Measurements from ENCODE around the gene TMEM63B. TPM values are rescaled to one million over a fixed set of nuclear protein-coding genes. Genes with fewer than 3 reads are reported as not detected.
"Not testable (repeated sequence)": the region's sequence is repeated elsewhere in the genome, so short reads cannot be mapped to it uniquely, and the experiment has no call there.

The TMEM63B gene
- total RNA-seq: 44.5 TPM
- long read RNA-seq, partial matches to known transcripts: 2 of 18 reads
- long read RNA-seq, other reads (novel, unspliced or antisense): 14 of 18 reads

GRCh38 chr6:44127186-44128019 lies at the start of gene TMEM63B, which contains the start of gene MRPL14:
Gene TMEM63B (plus strand): TSS chr6:44127554. CDS start chr6:44134585, 7,031 bp downstream.
Gene MRPL14 (minus strand): TSS chr6:44127452. CDS start chr6:44116611, 10,841 bp downstream.
- ATAC-seq (peak; percentile 97), DNase-seq (ENCODE audit: missing footprints) (peak; percentile 95)
- intact Hi-C loops (cut with DNase I): loop anchor here (2.0 kb wide), 1 partner anchor 21 kb away; no protein-coding TSS in a partner anchor

DNA sequence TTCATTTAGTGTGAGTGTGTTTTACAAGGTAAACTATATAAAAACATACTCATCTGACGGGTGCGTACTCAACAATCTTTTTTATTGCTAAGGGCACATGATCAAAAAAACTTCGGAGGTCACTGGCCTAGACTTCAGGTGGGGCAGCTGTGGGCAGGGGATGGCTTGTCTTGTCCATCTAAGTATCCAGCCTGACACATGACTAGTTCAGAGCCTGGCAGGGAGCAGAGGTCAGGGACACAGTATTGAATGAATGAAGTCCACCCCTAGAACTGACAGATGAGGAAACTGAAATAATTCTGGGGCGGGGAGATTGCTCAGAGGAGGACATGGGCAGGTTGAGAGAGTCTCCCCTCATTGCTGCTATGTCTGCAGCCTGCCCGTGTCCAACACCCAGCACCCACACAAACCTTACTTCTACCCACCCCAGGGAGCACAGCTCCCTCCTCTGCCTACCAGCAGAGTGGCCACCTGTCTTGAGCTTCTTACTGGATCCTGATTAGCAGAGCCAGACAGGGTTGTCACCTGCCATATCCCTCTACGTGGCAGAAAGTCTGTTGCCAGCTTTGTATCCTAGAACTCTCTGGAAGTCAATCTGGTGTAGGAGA lies 49.0 kb upstream of the TMEM63B start:
- no peak for ATAC-seq
- DNase-seq (ENCODE audit: missing footprints): no peak
- intact Hi-C loops (cut with DNase I): loop anchor here (2.0 to 5.0 kb wide), 2 partner anchors 221 to 354 kb away; no protein-coding TSS in a partner anchor

DNA sequence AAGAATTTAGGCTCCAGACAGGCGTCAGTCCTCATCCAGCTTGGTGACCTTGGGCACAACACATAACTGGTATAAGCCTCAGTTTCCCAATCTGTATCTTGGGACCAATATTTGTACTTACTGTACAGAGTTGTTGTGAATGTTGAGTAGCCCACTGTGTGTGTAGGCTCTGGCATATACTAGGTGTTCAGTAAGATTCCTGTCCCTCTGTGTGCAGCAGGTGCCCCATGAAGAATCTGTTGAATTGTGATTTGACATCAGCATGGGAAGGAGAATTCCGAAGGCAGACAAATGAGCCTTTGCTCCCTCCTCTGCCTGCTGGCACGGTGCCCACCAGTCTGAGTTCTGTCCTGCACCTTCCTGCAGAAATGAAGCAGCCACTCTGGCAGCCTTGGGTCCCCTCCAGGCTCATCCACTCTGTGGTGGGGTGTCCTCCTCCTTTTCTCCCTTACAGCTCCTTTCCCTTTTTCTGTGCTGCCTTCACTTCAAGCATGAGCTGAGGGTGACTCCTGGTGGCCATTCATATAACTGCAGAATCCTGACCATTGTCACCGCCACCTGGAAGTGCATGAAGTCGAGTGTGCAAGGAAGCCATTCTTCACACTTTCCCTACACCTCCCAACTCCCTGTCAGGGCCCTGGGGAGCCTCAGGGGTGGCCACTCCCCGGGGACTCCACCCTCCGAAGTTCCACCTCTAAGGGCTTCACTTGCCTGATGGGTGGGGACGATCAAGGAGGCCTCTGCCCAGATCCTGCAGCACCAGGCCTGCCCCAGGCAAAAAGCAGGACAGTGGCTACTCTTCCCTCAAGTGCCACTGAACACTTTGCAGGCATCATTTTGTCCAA lies 48.3 kb upstream of the TMEM63B start:
- ATAC-seq (peak; percentile 17), DNase-seq (ENCODE audit: missing footprints) (no peak)
- intact Hi-C loops (cut with DNase I): loop anchor here (1.0 to 5.0 kb wide), 4 partner anchors 222 to 412 kb away; no protein-coding TSS in a partner anchor

DNA sequence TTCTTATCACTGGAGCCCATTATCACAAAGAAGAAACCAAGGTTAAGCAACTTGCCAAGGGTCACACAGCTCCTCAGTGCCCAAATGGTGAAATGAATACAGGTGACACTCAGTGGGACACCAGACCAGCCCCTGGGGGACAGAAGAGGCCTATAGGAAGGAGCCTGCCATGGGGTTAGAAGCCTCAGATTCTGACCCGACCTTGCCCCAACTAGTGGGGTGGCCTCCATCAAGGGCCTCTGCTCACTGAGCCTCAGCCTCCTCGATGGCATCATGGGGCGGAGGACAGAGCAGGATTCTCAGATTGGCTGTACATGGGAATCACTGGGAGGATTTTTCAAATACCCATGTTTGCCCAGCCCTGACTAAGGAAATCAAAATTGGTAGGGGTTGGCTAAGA lies 47.7 kb upstream of the TMEM63B start:
- no peak for ATAC-seq
- no peak for DNase-seq (ENCODE audit: missing footprints)
- intact Hi-C loops (cut with DNase I): loop anchor here (1.0 to 5.0 kb wide), 4 partner anchors 222 to 412 kb away; no protein-coding TSS in a partner anchor

GRCh38 chr6:44080561-44081521 lies 46.5 kb upstream of the TMEM63B start:
- no peak for ATAC-seq
- intact Hi-C loops (cut with DNase I): no loop called here
- DNase-seq (ENCODE audit: missing footprints): no peak

- no peak for ATAC-seq
- intact Hi-C loops (cut with DNase I): no loop called here
- DNase-seq (ENCODE audit: missing footprints): no peak
Measured at GRCh38 chr6:44081753-44082152, 45.6 kb upstream of the TMEM63B start.

DNA sequence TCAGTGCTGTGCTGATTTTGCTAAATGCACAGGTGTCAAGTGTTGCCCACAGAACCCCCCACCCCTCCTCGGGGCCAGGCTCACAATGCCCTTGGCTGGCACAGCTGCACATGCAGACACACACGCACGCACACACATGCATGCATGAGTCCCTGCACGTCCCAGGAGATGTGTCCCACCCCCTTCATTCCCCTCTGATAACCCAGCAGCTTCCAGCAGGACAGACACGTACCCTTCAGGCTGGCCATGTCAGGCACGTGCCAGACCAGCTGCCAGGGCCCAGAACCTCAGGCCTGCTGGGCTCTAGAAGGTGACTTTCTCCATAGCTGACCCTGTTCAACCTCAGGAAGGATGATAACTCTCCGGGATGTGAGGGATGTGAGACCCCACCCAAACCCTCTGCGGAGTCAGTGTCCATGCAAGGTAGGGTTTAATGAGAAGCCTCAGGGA lies 44.5 kb upstream of the TMEM63B start:
- no peak for DNase-seq (ENCODE audit: missing footprints)
- intact Hi-C loops (cut with DNase I): no loop called here
- peak; percentile 43 for ATAC-seq

GRCh38 chr6:44084231-44085014 lies 42.9 kb upstream of the TMEM63B start:
- ATAC-seq: peak; percentile 21
- intact Hi-C loops (cut with DNase I): no loop called here
- no peak for DNase-seq (ENCODE audit: missing footprints)

GRCh38 chr6:44085219-44085618 lies 42.1 kb upstream of the TMEM63B start:
- no peak for ATAC-seq
- intact Hi-C loops (cut with DNase I): no loop called here
- DNase-seq (ENCODE audit: missing footprints): no peak

DNA sequence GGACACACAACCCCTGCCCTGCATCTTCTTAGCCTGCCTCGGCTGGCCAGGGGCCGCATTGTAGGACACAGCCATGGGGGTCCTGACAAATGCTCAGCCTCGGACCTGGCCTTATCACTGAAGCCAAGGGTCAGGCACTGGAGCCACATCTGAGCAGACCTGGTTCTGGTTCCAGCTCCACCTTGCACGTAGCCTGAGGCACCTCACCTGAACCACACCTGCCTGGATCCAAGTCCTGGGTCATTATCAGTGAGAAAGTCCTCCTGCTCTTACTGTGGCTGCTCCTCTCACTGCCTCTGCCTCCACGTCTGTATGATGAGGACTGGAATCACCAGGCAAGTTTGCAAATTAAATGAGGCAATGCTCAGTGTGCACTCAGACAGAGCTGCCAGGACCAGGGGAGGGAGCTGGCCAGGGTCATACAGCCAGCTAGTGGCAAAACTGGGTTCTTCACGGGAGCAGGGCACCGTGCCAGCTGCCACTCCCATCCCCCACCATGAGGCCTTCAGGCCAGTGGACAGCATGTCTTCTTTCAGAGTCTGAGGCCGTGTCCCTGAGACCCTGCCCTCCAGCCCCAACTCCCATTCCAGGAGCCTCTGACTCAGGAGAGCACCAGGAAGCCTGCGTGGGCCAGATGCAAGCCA lies 40.3 kb upstream of the TMEM63B start:
- intact Hi-C loops (cut with DNase I): no loop called here
- DNase-seq (ENCODE audit: missing footprints): no peak
- ATAC-seq: peak; percentile 41

DNA sequence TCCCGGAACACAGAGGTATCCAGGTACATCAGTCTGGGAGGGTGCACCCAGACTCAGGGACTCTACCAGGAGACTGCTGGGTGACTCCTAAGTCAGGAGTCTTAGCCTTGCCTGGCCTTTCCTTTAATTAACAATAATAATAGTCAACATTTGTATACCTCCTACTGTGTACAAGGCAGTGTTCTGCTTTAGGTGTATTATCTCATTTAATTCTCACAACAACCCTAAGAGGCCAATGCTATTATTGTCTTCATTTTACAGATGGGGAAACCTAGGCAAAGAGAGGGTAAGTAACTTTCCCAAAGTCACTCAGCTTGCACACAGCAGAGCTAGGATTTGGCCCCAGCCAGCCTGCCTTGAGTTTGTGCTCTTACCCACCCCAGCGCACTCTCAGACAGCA lies 39.7 kb upstream of the TMEM63B start:
- intact Hi-C loops (cut with DNase I): no loop called here
- no peak for ATAC-seq
- no peak for DNase-seq (ENCODE audit: missing footprints)

DNA sequence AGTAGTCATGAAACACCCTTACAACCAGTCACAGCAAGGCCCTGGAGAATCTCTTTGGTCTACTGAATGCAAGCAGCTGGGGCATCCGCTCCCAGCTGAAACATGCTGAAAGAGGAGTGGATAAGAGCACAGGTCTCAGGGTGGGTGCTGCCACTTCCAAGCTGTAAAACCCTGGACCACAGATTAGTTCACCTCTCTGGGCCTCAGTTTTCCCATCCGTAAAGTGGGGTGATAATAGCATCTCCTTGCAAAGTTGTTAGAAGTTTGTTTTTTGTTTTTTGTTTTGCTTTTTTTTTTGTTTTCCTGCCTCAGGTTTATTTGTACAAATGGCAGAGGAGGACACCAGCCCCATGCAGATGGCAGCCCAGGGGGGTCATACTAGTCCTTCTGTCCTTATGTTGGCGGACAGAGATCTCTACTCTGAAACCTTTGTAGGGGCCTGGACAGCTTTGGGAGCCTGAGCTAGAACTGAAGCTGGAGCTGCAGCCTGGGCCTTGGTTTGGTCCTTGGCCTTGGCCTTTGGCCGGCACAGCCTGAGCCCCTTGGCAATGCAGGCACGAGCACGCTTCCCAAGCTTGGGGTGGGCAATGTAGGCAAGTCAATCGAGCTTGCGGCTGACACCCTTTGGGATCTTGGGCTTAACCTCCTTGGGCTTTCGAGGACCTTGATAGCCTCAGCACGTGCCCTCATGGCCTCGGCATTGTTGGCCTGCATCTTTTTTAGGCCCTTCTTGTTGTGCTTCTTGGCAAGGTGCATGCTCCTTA lies 38.3 kb upstream of the TMEM63B start:
- ATAC-seq (no peak), DNase-seq (ENCODE audit: missing footprints) (no peak)
- intact Hi-C loops (cut with DNase I): no loop called here

DNA sequence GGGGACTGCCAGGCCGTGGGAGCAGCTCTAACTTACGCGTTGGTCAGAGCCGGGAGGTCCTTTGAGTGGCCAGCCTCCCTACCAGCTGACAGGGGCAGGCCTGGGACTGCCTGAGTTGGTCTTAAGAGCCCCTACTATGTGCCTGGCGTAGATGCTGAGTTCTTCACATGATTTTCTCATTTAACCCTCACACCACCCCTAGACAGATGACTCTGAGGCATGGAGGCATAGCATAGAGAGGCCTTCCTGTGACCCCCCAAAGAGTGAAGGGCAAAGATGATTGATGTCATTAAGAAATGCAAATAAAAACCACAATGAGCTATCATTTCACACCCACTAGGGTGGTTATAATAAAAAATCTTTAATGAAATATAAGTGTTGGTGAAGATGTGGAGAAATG lies 36.9 kb upstream of the TMEM63B start:
- intact Hi-C loops (cut with DNase I): no loop called here
- ATAC-seq (no peak), DNase-seq (ENCODE audit: missing footprints) (no peak)

DNA sequence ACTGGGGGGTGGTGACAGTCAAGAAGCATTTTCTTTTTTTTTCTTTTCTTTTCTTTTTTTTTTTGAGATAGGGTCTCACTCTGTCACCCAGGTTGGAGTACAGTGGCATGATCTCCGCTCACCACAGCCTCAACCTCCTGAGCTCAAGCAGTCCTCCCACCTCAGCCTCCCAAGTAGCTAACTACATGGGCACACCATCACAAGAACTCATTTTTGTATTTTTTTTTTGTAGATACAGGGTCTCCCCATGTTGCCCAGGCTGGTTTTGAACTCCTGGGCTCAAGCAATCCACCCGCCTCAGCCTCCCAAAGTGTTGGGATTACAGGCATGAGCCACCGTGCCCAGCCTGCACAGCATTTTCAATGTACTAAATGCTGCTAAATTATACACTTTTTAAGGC lies 36.0 kb upstream of the TMEM63B start:
- not testable (repeated sequence) for ATAC-seq

DNA sequence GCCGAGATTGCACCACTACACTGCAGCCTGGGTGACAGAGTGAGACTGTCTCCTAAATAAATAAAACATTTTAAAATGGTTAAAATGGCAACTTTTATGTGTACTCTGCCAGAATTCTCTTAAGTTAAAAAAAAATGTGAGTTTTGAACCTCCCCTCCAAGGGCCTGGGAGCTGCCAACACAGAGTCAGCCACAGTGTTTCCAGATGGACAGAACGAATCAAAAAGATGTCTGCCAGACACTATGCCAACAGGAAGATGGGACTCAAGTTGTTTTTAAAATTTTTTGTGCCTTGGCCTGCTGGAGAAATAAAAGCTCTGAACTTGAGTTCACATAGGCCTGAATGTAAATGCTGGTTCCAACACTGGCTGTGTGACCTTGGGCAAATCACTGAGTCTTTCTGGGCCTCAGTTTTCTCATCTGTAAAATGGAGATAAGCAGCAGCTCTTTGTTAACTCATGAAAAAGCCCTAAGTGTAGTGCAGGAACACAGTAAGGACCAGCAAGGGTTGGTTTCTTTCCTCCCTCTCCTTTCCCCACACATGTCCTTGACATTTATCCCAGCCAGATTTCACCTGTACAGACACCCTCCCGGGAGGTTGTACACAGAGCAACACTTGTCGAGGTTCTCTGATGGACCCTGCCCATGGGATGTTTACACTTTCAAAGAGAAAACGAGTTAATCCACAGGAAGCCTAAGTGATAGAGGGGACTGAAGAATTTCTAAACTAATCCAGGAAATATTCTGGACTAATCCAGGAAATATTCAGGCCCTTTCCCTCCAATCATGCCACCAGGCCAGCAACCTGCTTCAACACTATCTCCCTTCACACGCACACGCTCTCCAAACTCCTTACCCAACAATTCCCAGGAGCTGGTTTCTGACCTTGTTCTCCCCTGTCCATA lies 35.1 kb upstream of the TMEM63B start:
- ATAC-seq (no peak), DNase-seq (ENCODE audit: missing footprints) (no peak)
- intact Hi-C loops (cut with DNase I): no loop called here

More for the DNA sequence above, 36.0 kb upstream of the TMEM63B start:
- DNase-seq (ENCODE audit: missing footprints); intact Hi-C loops (cut with DNase I): not testable (repeated sequence)
